HepG2 (cell line): Measurements from ENCODE around the gene OGFOD3. TPM values are rescaled to one million over a fixed set of nuclear protein-coding genes. Genes with fewer than 3 reads are reported as not detected.

ENCODE experiments used
- ATAC-seq: fragments of 200-7000 bp; cut with Tn5 transposase; 3 replicates; pipeline ENCODE4 v1.9.1; 2020; ENCODE audit warnings: mild to moderate bottlenecking, moderate library complexity
- BruUV-seq: library from RNA; stranded (reverse); fragments of 400-500 nt; replicated peaks from 2 replicates; lab custom pipeline; 2021; lab: Mats Ljungman, UMichigan
- CTCF ChIA-PET: fragments of 300-600 bp; formaldehyde crosslinking; extraction: SDS; loops from one replicate; lab custom pipeline; 2021; ENCODE audit warnings: low total read pairs, inconsistent platforms, low intra/inter-chr PET ratio; lab: Yijun Ruan, JAX
- POLR2A ChIA-PET: fragments of 350-600 bp; sonication (Branson Sonifier 250); formaldehyde crosslinking; loops from one replicate; lab custom pipeline; 2020; ENCODE audit warnings: antibody characterized with exemption, inconsistent platforms; lab: Yijun Ruan, JAX
- DNase-seq: peaks from one replicate; pipeline ENCODE4 v3.0.0-alpha.2; 2015; ENCODE audit warnings: low spot score
- FAIRE-seq: peaks from 3 replicates; lab custom pipeline; 2011; peaks lifted over from hg19 to GRCh38; lab: Jason Lieb, UNC
- H2AFZ ChIP-seq: one replicate; pipeline ENCODE4 v1.6.1; 2011; ENCODE audit warnings: low read length, inconsistent platforms
- H3K27ac ChIP-seq: fragments of 300-600 bp; 3 replicates; pipeline ENCODE4 v1.8.0; 2011; ENCODE audit warnings: mixed run types, mild to moderate bottlenecking, mixed read lengths, low read length, inconsistent platforms; ENCODE audit not compliant: insufficient read depth; ENCODE audit errors: extremely low read length
- H3K27me3 ChIP-seq, 2 experiments: fragments of 200-600 bp in 1 of 2; 2 replicates in 1 of 2; 3 replicates in 1 of 2; pipeline versions ENCODE4 v1.6.0 to v1.8.0; 2011; ENCODE audit warnings: low read length in 2 of 2, mild to moderate bottlenecking in 2 of 2, moderate library complexity in 2 of 2, inconsistent platforms in 1 of 2; ENCODE audit not compliant: insufficient read depth in 2 of 2, control insufficient read depth in 1 of 2
- H3K36me3 ChIP-seq, 2 experiments: fragments of 200-600 bp in 1 of 2; replicated peaks in 1 of 2; 2 replicates in 1 of 2; 3 replicates in 1 of 2; pipeline versions ENCODE4 v1.5.1 to v1.8.0; 2011; ENCODE audit warnings: low read length in 2 of 2, inconsistent platforms in 1 of 2; ENCODE audit not compliant: insufficient read depth in 2 of 2, control insufficient read depth in 1 of 2
- H3K4me1 ChIP-seq: 2 replicates; pipeline ENCODE4 v1.5.1; 2012; ENCODE audit warnings: low read length, inconsistent platforms; ENCODE audit not compliant: insufficient read depth
- H3K4me2 ChIP-seq: 2 replicates; pipeline ENCODE4 v1.6.0; 2011; ENCODE audit warnings: low read depth, low read length, inconsistent platforms
- H3K4me3 ChIP-seq, 3 experiments: fragments of 200-600 bp in 1 of 3; sonication (generic), shearing (Covaris generic) in 1 of 3; replicated peaks in 1 of 3; 2 replicates each; pipeline ENCODE4 v1.5.1; 2011 to 2016; ENCODE audit warnings: low read length in 3 of 3, inconsistent platforms in 2 of 3, low read depth in 2 of 3, mild to moderate bottlenecking in 2 of 3, control low read depth in 1 of 3, mixed read lengths in 1 of 3; ENCODE audit not compliant: insufficient read depth in 1 of 3
- H3K79me2 ChIP-seq: one replicate; pipeline ENCODE4 v1.6.1; 2011; ENCODE audit warnings: low read length, inconsistent platforms; ENCODE audit not compliant: insufficient read depth
- H3K9ac ChIP-seq: 2 replicates; pipeline ENCODE4 v1.6.0; 2011; ENCODE audit warnings: mild to moderate bottlenecking, low read depth, low read length, inconsistent platforms; ENCODE audit not compliant: insufficient read depth
- H3K9me3 ChIP-seq: 2 replicates; pipeline ENCODE4 v1.5.1; 2012; ENCODE audit warnings: mild to moderate bottlenecking, low read length
- H4K20me1 ChIP-seq: 2 replicates; pipeline ENCODE4 v1.6.0; 2011; ENCODE audit warnings: inconsistent platforms, mild to moderate bottlenecking, low read length, moderate library complexity; ENCODE audit not compliant: insufficient read depth
- CEBPG ChIP-seq: IDR thresholded peaks from 2 replicates; pipeline ENCODE4 v1.6.1; 2016
- EED ChIP-seq: sonication (generic); formaldehyde crosslinking; IDR thresholded peaks from 2 replicates; pipeline ENCODE4 v1.5.0; 2020; ENCODE audit warnings: mild to moderate bottlenecking, missing genetic modification reagents
- HMG20A ChIP-seq: IDR thresholded peaks from 2 replicates; pipeline ENCODE4 v1.6.1; 2016; ENCODE audit warnings: borderline replicate concordance
- MXI1 ChIP-seq: IDR thresholded peaks from 3 replicates; pipeline ENCODE4 v1.6.1; 2012; ENCODE audit warnings: low read depth, low read length, inconsistent platforms, borderline replicate concordance
- NFYB ChIP-seq: sonication (generic); formaldehyde crosslinking; IDR thresholded peaks from 2 replicates; pipeline ENCODE4 v1.4.0; 2020; ENCODE audit warnings: missing genetic modification reagents
- POLR2A ChIP-seq, 2 experiments: IDR thresholded peaks; 2 replicates each; pipeline ENCODE4 v1.6.1; 2011; ENCODE audit warnings: low read depth in 2 of 2, low read length in 2 of 2, mild to moderate bottlenecking in 1 of 2, moderate library complexity in 1 of 2; ENCODE audit not compliant: insufficient read depth in 1 of 2
- SNAPC4 ChIP-seq: sonication (generic); formaldehyde crosslinking; IDR thresholded peaks from 2 replicates; pipeline ENCODE4 v1.4.0; 2020; ENCODE audit warnings: mild to moderate bottlenecking, missing genetic modification reagents
- SP2 ChIP-seq: sonication (generic); formaldehyde crosslinking; IDR thresholded peaks from 2 replicates; pipeline ENCODE4 v1.5.1; 2020; ENCODE audit warnings: mild to moderate bottlenecking, missing genetic modification reagents
- THAP11 ChIP-seq: IDR thresholded peaks from 2 replicates; pipeline ENCODE4 v1.6.1; 2016; ENCODE audit warnings: missing biosample characterization, missing genetic modification reagents
- ZBTB2 ChIP-seq: sonication (generic); formaldehyde crosslinking; IDR thresholded peaks from 2 replicates; pipeline ENCODE4 v1.8.0; 2022; ENCODE audit warnings: low read depth, missing genetic modification reagents
- ZBTB7B ChIP-seq: sonication (generic); formaldehyde crosslinking; IDR thresholded peaks from 2 replicates; pipeline ENCODE4 v1.4.0; 2020; ENCODE audit warnings: missing genetic modification reagents
- ZFY ChIP-seq: sonication (generic); formaldehyde crosslinking; IDR thresholded peaks from 2 replicates; pipeline ENCODE4 v1.4.0; 2020; ENCODE audit warnings: missing genetic modification reagents
- ZMYM4 ChIP-seq: sonication (generic); formaldehyde crosslinking; IDR thresholded peaks from 2 replicates; pipeline ENCODE4 v1.8.1; 2023; ENCODE audit warnings: mild to moderate bottlenecking, missing genetic modification reagents
- ZNF124 ChIP-seq: sonication (generic); formaldehyde crosslinking; IDR thresholded peaks from 2 replicates; pipeline ENCODE4 v1.4.0; 2020; ENCODE audit warnings: missing genetic modification reagents
- ZNF557 ChIP-seq: sonication (generic); formaldehyde crosslinking; IDR thresholded peaks from 2 replicates; pipeline ENCODE4 v1.4.0; 2020; ENCODE audit warnings: missing genetic modification reagents
- ZNF670 ChIP-seq: sonication (generic); formaldehyde crosslinking; IDR thresholded peaks from 2 replicates; pipeline ENCODE4 v1.8.0; 2022; ENCODE audit warnings: mild to moderate bottlenecking, missing genetic modification reagents, borderline replicate concordance
- ZNF816 ChIP-seq: sonication (generic); formaldehyde crosslinking; IDR thresholded peaks from 2 replicates; pipeline ENCODE4 v1.8.0; 2022; ENCODE audit warnings: missing genetic modification reagents, mild to moderate bottlenecking, borderline replicate concordance
- WGBS: methylation state at CpG from one replicate; pipeline ENCODE4 v1.1.6; 2017; ENCODE audit warnings: low lambda C conversion rate; 5-methylcytosine and 5-hydroxymethylcytosine counted together
- in situ Hi-C: cut with HindIII; loops from 2 replicates; pipeline ENCODE4 v1.10.0; 2017; ENCODE audit warnings: low pct_unique_long_range_greater_than_20kb; ENCODE audit not compliant: extremely low pct_ligation_motif_present
- intact Hi-C: fragments of 100-400 bp; cut with micrococcal nuclease; formaldehyde crosslinking; loops from one replicate; pipeline ENCODE4 v1.10.0; 2022; ENCODE audit not compliant: unreplicated experiment
- polyA plus RNA-seq, 8 experiments: library from polyadenylated mRNA; depleted of rRNA in 3 of 8; stranded (reverse) in 7 of 8; unstranded in 1 of 8; fragments of >200 nt; fragmentation: Illumina TruSeq in 4 of 8; extraction: Trizol in 4 of 8; gene quantifications; 2 replicates each; pipeline versions ENCODE4 v1.2.1 to v1.2.3, GENCODE V29; 2011 to 2016; ENCODE audit warnings: low read depth in 4 of 8, missing spikeins in 1 of 8, mixed read lengths in 1 of 8; ENCODE audit not compliant: insufficient read depth in 1 of 8
- total RNA-seq, 5 experiments: library from RNA; depleted of rRNA; stranded (reverse); fragments of >200 nt; fragmentation: Illumina TruSeq; extraction: Trizol; gene quantifications; 2 replicates each; pipeline ENCODE4 v1.2.3, GENCODE V29; 2016; ENCODE audit warnings: low read depth in 1 of 5

The OGFOD3 gene
- total and polyA plus RNA-seq, 2 of the 13 experiments (the other 11 are each of a cell fraction or from before 2014, with no cell fraction given): 40.0 to 42.1 TPM

- CTCF ChIA-PET: no interaction called here
Measured at GRCh38 chr17:82392941-82393340, 25.4 kb downstream of the OGFOD3 start.

More at GRCh38 chr17:82392941-82393340, 25.4 kb downstream of the OGFOD3 start:
- Histone ChIP-seq H3K4me1 (peaks cover 6% of the 10 kb centered on the region), H3K27ac (no peak overlapping the region), H3K27me3 (peaks cover 0 to under 1% of the 10 kb centered on the region in 2 experiments; a peak in 1 of 5 replicates), H3K9ac (no peak overlapping the region), H4K20me1 (no peaks in the 10 kb centered on the region), H3K9me3 (no peaks in the 10 kb centered on the region), H3K79me2 (no peaks in the 10 kb centered on the region), H3K4me3 (no peak overlapping the region), H2AFZ (no peak overlapping the region), H3K36me3 (peaks cover 10 to 26% of the 10 kb centered on the region in 2 experiments; a peak in 4 of 5 replicates), H3K4me2 (no peak overlapping the region)
- ATAC-seq (no peak), DNase-seq (no peak), FAIRE-seq (no peak)
- TF ChIP-seq POLR2A (IDR thresholded peaks at IDR 0.05; ENCODE audit: insufficient read depth in 1 of 2, low read depth in 2 of 2, low read length in 2 of 2) (no peak), ZNF124 (CRISPR knock-in tag) (no peak), THAP11 (no peak), ZBTB2 (CRISPR knock-in tag) (no peak), CEBPG (CRISPR knock-in tag) (no peak), MXI1 (no peak), ZMYM4 (CRISPR knock-in tag) (no peak), ZFY (no peak), SNAPC4 (no peak), ZBTB7B (no peak), SP2 (CRISPR knock-in tag) (no peak), ZNF670 (CRISPR knock-in tag) (no peak), NFYB (no peak), ZNF816 (no peak), ZNF557 (CRISPR knock-in tag) (no peak), HMG20A (CRISPR knock-in tag) (no peak), EED (CRISPR knock-in tag) (no peak)
- TSS peak; percentile 33 for BruUV-seq
- WGBS: 90% methylated on average over 15 of the region's 15 CpGs
- in situ Hi-C loops: no loop called here
- POLR2A ChIA-PET: no interaction called here
- intact Hi-C loops: no loop called here
